ENCODE measurements around the gene B3GAT3.

The B3GAT3 gene

DNA sequence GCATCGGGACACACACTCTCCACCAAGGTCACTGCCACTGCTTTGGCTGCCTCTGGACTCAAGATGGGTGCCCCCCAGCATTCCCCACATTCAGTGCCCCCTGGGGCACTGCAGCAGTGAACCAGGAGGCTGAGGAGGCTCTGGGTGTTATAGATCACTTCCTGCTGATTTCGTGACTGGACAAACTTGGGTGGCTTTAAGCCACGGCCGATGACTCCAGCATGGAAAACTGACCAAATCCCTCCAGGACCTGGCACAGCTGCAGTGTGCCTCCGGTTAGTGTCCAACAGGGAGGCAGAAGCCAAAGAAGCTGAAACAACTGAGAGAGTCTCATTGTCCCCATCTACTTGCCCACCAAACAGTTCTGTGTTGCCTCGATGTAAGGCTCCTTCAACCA lies 25.8 kb upstream of the B3GAT3 start:
- TF ChIP-seq, protein P1, sequence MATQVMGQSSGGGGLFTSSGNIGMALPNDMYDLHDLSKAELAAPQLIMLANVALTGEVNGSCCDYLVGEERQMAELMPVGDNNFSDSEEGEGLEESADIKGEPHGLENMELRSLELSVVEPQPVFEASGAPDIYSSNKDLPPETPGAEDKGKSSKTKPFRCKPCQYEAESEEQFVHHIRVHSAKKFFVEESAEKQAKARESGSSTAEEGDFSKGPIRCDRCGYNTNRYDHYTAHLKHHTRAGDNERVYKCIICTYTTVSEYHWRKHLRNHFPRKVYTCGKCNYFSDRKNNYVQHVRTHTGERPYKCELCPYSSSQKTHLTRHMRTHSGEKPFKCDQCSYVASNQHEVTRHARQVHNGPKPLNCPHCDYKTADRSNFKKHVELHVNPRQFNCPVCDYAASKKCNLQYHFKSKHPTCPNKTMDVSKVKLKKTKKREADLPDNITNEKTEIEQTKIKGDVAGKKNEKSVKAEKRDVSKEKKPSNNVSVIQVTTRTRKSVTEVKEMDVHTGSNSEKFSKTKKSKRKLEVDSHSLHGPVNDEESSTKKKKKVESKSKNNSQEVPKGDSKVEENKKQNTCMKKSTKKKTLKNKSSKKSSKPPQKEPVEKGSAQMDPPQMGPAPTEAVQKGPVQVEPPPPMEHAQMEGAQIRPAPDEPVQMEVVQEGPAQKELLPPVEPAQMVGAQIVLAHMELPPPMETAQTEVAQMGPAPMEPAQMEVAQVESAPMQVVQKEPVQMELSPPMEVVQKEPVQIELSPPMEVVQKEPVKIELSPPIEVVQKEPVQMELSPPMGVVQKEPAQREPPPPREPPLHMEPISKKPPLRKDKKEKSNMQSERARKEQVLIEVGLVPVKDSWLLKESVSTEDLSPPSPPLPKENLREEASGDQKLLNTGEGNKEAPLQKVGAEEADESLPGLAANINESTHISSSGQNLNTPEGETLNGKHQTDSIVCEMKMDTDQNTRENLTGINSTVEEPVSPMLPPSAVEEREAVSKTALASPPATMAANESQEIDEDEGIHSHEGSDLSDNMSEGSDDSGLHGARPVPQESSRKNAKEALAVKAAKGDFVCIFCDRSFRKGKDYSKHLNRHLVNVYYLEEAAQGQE (IDR thresholded peaks at IDR 0.05; ENCODE audit: insufficient read depth in 1 of 2, low read depth in 2 of 2, low read length in 2 of 2) = no peak
- no peak for TF ChIP-seq FOXP2 (optimal IDR thresholded peaks at IDR 0.05; ENCODE audit: borderline replicate concordance, extremely low read depth, extremely low read length, insufficient read depth)
- TF ChIP-seq POLR2AphosphoS5 (IDR thresholded peaks at IDR 0.05; ENCODE audit: low read depth, low read length) = no peak
- TF ChIP-seq SIN3A (IDR thresholded peaks at IDR 0.05; ENCODE audit: borderline replicate concordance, insufficient read depth, low read length) = no peak
- TF ChIP-seq TAF1 (IDR thresholded peaks at IDR 0.05; ENCODE audit: borderline replicate concordance, insufficient read depth, low read length) = no peak

DNA sequence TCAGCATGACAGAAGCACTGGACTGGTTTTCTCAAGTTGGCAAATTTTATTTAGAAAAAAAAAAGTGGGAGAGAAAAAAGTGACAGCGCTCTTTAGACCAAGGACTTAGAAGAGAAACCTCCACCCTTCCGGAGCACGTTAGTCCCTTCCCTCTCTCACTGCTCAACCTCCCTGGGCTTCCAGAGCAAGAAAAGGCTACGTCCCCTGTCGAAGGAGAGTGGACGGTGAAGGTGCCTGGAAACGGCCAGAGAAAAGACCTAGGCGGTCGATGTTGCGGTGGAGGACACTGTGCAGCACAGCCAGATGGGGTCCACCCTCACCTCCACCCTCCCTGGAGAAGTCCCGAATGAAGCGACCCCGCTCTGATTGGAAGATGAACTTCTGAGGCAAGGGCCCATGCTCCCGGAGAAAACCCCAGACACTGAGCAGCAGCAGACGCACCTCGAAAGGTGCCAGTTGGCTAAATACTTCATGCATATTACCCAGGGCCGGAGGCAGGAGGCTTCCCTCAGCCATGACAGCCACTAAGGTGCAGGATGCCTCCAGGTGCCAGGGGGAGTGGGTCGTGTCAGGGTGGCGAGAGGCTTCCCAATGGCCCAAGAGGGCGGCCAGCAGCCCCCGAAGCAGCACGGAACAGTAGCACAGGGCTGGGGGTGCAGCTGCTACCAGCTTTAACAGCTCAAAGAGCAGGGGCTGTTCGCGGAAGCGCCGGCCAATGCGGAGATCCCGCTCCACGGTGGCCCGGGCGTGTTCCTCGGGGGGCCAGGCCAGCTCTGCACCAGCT lies 25.2 kb upstream of the B3GAT3 start:
- TF ChIP-seq, protein P1 (IDR thresholded peaks at IDR 0.05; ENCODE audit: insufficient read depth in 1 of 2, low read depth in 2 of 2, low read length in 2 of 2) = no peak
- no peak for TF ChIP-seq POLR2AphosphoS5 (IDR thresholded peaks at IDR 0.05; ENCODE audit: low read depth, low read length)
- no peak for TF ChIP-seq FOXP2 (optimal IDR thresholded peaks at IDR 0.05; ENCODE audit: borderline replicate concordance, extremely low read depth, extremely low read length, insufficient read depth)
- no peak for TF ChIP-seq SIN3A (IDR thresholded peaks at IDR 0.05; ENCODE audit: borderline replicate concordance, insufficient read depth, low read length)
- no peak for TF ChIP-seq TAF1 (IDR thresholded peaks at IDR 0.05; ENCODE audit: borderline replicate concordance, insufficient read depth, low read length)

DNA sequence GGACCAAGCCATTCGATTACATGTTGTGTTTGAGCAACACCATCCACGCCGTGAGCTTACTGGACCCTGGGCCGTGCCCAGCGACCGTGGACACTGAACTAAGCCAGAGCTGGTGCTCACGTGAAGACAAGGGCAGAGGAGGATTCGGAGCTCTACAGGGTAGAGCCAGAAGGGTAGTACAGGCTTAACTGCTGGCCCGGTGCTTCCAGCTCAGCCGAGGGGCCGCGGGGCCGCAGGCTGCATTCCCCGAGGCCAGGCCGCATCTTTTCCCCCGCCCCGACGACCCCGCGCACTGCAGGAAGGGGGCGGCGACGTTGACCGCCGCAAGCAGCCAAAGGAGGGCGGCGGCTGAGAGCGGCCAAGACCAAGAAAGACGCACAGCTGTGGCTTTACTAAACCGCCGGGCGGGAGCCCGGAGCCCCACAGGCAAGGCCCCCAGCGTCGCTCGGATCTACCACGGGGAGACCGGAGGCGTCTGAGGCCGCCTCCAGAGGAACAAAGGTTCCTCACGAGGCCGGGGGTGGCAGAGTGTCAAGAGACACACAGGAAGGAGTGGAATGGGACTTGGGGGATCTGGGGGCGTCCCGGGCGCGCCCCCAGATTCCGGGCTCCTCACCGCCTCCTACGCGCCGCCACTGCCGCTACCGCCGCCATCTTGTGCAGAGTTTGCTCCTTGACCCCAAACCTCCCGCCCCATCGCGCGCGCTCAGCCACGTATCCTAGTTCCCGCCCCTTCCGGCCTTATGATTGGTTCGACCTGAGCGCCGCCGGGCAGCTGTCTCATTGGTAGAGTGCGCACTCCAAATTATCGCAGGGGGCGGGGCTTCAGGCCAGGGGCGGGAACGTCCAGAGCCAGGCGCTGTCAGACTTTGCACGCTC lies 24.4 kb upstream of the B3GAT3 start, which contains the start of gene GANAB:
TSS of gene GANAB (minus strand) at position 668 of the 879 bp plus-strand sequence. CDS start at position 654, 14 bp downstream.
- TF ChIP-seq, protein P1 (IDR thresholded peaks at IDR 0.05; ENCODE audit: insufficient read depth in 1 of 2, low read depth in 2 of 2, low read length in 2 of 2) = peak in 1 of 2 experiments; percentile 29; a peak in 1 of 4 replicates
- peak; percentile 98 for TF ChIP-seq POLR2AphosphoS5 (IDR thresholded peaks at IDR 0.05; ENCODE audit: low read depth, low read length)
- peak; percentile 95 for TF ChIP-seq TAF1 (IDR thresholded peaks at IDR 0.05; ENCODE audit: borderline replicate concordance, insufficient read depth, low read length)
- peak; percentile 51 for TF ChIP-seq FOXP2 (optimal IDR thresholded peaks at IDR 0.05; ENCODE audit: borderline replicate concordance, extremely low read depth, extremely low read length, insufficient read depth)
- TF ChIP-seq SIN3A (IDR thresholded peaks at IDR 0.05; ENCODE audit: borderline replicate concordance, insufficient read depth, low read length) = 0 out of 2 replicates have a peak, but pooled peaks have one; percentile 41

DNA sequence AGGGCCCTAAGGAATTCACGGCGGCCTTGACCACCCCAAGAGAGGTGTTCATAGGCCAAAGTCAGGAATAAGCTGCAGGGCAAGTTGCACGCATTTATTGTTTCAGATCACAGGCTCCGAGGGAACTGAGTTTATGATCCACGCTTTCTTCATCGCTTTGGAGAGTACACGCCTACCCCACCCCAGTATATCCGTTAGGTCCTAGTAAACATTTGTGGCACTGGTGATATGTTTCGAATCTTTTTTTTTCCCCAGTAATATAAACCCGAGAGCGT lies 23.8 kb upstream of the B3GAT3 start:
- TF ChIP-seq SIN3A (IDR thresholded peaks at IDR 0.05; ENCODE audit: borderline replicate concordance, insufficient read depth, low read length) = no peak; the same call in 1 of the 2 replicates
- TF ChIP-seq POLR2AphosphoS5 (IDR thresholded peaks at IDR 0.05; ENCODE audit: low read depth, low read length) = no peak
- TF ChIP-seq, protein P1 (IDR thresholded peaks at IDR 0.05; ENCODE audit: insufficient read depth in 1 of 2, low read depth in 2 of 2, low read length in 2 of 2) = no peak
- no peak for TF ChIP-seq FOXP2 (optimal IDR thresholded peaks at IDR 0.05; ENCODE audit: borderline replicate concordance, extremely low read depth, extremely low read length, insufficient read depth)
- no peak for TF ChIP-seq TAF1 (IDR thresholded peaks at IDR 0.05; ENCODE audit: borderline replicate concordance, insufficient read depth, low read length)
